HG03135 (cell line): ENCODE data around the gene CST5.
"Not testable (repeated sequence)": the region's sequence is repeated elsewhere in the genome, so short reads cannot be mapped to it uniquely, and the experiment has no call there.

Source experiments
- ATAC-seq: cut with Tn5 transposase; IDR thresholded peaks from one replicate; pipeline ENCODE4 v1.9.1; 2021; ENCODE audit warnings: mild to moderate bottlenecking, moderate library complexity; ENCODE audit not compliant: unreplicated experiment

CST5 gene

DNA sequence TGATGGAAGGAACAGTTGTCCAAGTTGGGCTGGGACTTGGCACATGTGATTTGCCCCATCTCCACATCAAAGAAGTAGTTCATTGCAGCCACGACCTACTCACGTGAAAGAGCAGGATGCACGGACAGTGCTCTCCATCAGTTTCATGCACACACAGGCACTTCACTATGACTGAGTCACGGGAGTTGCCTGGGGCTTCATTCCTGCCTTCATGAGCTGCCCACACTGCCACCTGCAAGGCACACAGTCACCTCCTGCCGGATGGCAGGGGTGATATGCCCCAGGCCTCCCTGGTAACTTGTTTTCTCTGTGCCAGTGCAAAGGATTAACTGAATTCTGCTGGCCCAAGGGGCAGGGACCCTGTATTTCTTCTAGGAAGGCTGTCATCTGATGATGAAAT, 22.8 kb downstream of the CST5 start:
- ATAC-seq, result no peak

DNA sequence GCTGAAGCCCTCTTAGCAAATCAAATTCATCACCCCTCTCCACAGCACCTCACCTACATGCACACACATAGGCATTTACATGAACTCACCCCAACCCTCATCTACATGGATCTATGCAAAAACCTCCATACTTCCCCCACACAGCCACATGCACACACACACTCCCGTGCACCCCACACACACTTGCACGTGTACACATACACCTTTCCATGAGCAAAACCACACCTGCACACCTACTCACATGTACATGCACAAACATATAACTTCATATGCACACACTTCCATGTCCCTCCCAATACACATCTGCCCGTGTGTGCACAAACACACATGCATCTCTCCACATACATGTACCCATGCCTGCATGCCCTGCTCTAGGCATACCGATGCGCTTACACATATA, 23.3 kb downstream of the CST5 start:
- no peak for ATAC-seq

GRCh38 chr20:23841693-23842092, 37.9 kb downstream of the CST5 start:
- ATAC-seq, result no peak

GRCh38 chr20:23835716-23836115, 43.8 kb downstream of the CST5 start:
- no peak for ATAC-seq

DNA sequence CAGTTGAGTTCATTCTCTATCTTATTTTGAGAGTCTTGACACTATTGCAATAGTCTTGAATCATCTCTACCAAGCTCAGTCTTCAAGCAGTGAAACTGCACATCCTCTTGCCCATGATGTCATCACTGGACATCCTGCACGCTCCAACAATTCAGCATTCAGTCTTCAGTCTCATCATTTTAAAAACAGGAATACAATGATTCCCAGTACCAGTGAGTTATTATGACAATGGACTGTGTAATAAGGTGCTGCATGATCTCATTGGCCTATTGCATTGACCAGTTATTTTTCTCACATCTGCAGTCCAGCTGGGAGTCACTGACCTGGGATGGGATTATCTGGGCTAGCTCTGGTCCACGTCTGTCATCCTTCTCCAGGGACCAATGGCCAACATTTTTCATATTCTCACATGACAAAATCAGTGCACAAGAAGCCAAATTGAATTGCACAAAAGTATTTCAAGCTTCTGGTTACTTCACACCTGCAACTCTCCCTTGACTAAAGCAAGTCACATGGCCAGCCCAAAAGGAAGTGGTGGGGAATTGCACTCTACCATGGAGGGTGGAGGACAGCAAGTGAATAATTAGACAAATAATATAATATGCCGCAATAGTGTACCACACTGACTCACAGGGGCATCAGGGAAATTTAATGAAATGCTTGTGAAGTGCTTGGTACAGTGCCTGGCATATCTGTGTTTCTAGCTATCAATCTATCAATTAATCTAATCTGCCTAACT, 46.6 kb downstream of the CST5 start:
- no peak for ATAC-seq

DNA sequence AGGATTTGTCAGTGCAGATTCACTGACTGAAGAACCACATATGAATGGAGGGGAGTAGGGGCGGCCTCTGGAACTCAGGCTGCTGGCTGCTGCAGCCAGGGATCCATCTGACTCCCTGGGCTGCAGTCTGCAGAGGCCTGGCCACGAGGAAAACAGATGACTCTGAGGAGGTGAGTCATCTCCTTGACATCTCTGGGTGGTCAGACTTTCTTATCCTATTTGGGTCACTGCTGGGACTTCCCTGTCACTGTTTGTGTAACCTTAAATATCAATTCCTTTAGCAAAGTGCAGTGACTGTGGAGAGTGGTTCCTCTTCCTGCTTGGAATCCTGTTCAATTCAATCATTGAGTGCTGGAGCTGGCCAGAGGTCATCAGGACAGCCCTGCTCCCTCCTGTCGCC, 47.6 kb downstream of the CST5 start:
- not testable (repeated sequence) for ATAC-seq

DNA sequence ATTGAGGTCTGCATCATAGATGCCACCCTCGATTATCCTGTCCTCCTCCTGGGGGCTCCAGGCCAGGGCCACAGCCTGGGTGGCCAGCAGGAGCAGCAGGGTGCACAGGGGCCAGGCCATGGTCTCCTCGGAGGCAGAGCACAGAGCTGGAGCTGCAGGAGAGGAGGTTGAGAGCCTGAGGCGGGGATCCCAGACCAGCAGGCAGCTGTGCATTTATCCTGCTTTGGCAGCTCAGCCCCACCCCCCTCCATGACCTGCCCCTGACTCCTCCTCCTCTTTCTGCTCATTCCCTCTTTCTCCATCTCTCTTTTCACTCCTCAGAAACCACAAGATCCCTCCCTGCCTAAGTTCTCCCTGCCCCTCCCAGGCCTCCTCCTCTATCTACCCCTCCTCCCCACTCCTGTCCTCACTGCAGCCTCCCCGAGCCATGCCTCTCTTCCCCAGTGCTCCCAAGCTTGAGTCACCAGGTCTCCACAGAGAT, 53.0 kb downstream of the CST5 start, which contains the start of gene CST2:
Gene CST2 (minus strand): TSS at position 189 of the 481 bp plus-strand sequence. CDS start 69 bp downstream, at position 120.
- ATAC-seq, result no peak
